Measurements from ENCODE around the gene KIF6. TPM values are rescaled to one million over a fixed set of nuclear protein-coding genes. Genes with fewer than 3 reads are reported as not detected.

Gene KIF6
- total and polyA plus RNA-seq, 2 donors (not counting 1 experiment from before 2014, with no cell fraction given) = not detected

- ChIA-PET CTCF (no interaction called here), POLR2A (no interaction called here)
- H3K27me3 Mint-ChIP-seq = peaks cover 8% of the 10 kb centered on the region
- H3K4me2 ChIP-seq (replicated peaks; ENCODE audit: low read depth, low read length, poor library complexity, severe bottlenecking) = no peak overlapping the region
- H3K4me1 Mint-ChIP-seq = no peaks in the 10 kb centered on the region
- no peak overlapping the region for H3K4me3 ChIP-seq (ENCODE audit: control extremely low read depth in 1 of 5, extremely low read depth in 1 of 5, insufficient read depth in 1 of 5, low read depth in 2 of 5, low read length in 4 of 5)
- no peak overlapping the region for H3K27ac Mint-ChIP-seq
- ATAC-seq (ENCODE audit: low read depth) (no peak), DNase-seq (no peak)
- H3K9me3 ChIP-seq (ENCODE audit: control extremely low read depth in 1 of 3, control insufficient read depth in 2 of 3, insufficient read depth in 1 of 3, low read length in 2 of 3) = no peaks in the 10 kb centered on the region
- H3K27ac ChIP-seq (ENCODE audit: low read length in 2 of 2) = no peak overlapping the region
- intact Hi-C loops (cut with micrococcal nuclease) = no loop called here
- H3K4me3 Mint-ChIP-seq = no peak overlapping the region
- no peaks in the 10 kb centered on the region for H3K9me3 Mint-ChIP-seq (ENCODE audit: insufficient read depth)
- no peaks in the 10 kb centered on the region for H3K4me1 ChIP-seq (ENCODE audit: control insufficient read depth in 2 of 2, insufficient read depth in 2 of 2, low read length in 2 of 2)
- H2AFZ ChIP-seq (ENCODE audit: insufficient read depth, low read depth, low read length, poor library complexity, severe bottlenecking) = no peak overlapping the region
- WGBS (ENCODE audit: insufficient coverage) = no CpG with 5 or more reads among the region's 4 CpGs
- TF ChIP-seq CTCF (IDR thresholded peaks at IDR 0.05) (no peak), EZH2 (IDR thresholded peaks at IDR 0.05; ENCODE audit: borderline replicate concordance, insufficient read depth, low read depth, low read length, poor library complexity, severe bottlenecking) (no peak)
- H3K36me3 ChIP-seq (replicated peaks in 1 of 2; ENCODE audit: control extremely low read depth in 1 of 2, control insufficient read depth in 1 of 2, extremely low read depth in 1 of 2, insufficient read depth in 2 of 2, low read length in 1 of 2) = no peaks in the 10 kb centered on the region
- no peaks in the 10 kb centered on the region for H4K20me1 ChIP-seq (ENCODE audit: control insufficient read depth, insufficient read depth, low read length, poor library complexity, severe bottlenecking)
- H3K79me2 ChIP-seq (ENCODE audit: control insufficient read depth, insufficient read depth, low read length) = no peaks in the 10 kb centered on the region
- H3K27me3 ChIP-seq (replicated peaks in 1 of 4; ENCODE audit: control extremely low read depth in 1 of 4, control insufficient read depth in 3 of 4, insufficient read depth in 4 of 4, low read length in 3 of 4) = no peaks in the 10 kb centered on the region
- H3K9ac ChIP-seq (ENCODE audit: low read length) = no peak overlapping the region
Measured at GRCh38 chr6:39696986-39697788, 28.0 kb downstream of the KIF6 start.

GRCh38 chr6:39695447-39695846 is 29.8 kb downstream of the KIF6 start:
- ChIA-PET CTCF (no interaction called here), POLR2A (no interaction called here)
- Histone ChIP-seq H3K4me2 (replicated peaks; ENCODE audit: low read depth, low read length, poor library complexity, severe bottlenecking) (no peak overlapping the region), H3K9ac (ENCODE audit: low read length) (no peak overlapping the region), H3K36me3 (replicated peaks in 1 of 2; ENCODE audit: control extremely low read depth in 1 of 2, control insufficient read depth in 1 of 2, extremely low read depth in 1 of 2, insufficient read depth in 2 of 2, low read length in 1 of 2) (no peaks in the 10 kb centered on the region), H3K4me1 (ENCODE audit: control insufficient read depth in 2 of 2, insufficient read depth in 2 of 2, low read length in 2 of 2) (no peaks in the 10 kb centered on the region), H3K27me3 (replicated peaks in 1 of 4; ENCODE audit: control extremely low read depth in 1 of 4, control insufficient read depth in 3 of 4, insufficient read depth in 4 of 4, low read length in 3 of 4) (no peaks in the 10 kb centered on the region), H3K9me3 (ENCODE audit: control extremely low read depth in 1 of 3, control insufficient read depth in 2 of 3, insufficient read depth in 1 of 3, low read length in 2 of 3) (no peaks in the 10 kb centered on the region), H3K27ac (ENCODE audit: low read length in 2 of 2) (no peak overlapping the region), H4K20me1 (ENCODE audit: control insufficient read depth, insufficient read depth, low read length, poor library complexity, severe bottlenecking) (no peaks in the 10 kb centered on the region), H2AFZ (ENCODE audit: insufficient read depth, low read depth, low read length, poor library complexity, severe bottlenecking) (no peak overlapping the region), H3K79me2 (ENCODE audit: control insufficient read depth, insufficient read depth, low read length) (no peaks in the 10 kb centered on the region), H3K4me3 (ENCODE audit: control extremely low read depth in 1 of 5, extremely low read depth in 1 of 5, insufficient read depth in 1 of 5, low read depth in 2 of 5, low read length in 4 of 5) (no peak overlapping the region)
- Mint-ChIP-seq H3K4me1 (no peaks in the 10 kb centered on the region), H3K27ac (no peak overlapping the region), H3K9me3 (ENCODE audit: insufficient read depth) (no peaks in the 10 kb centered on the region), H3K27me3 (peaks cover 3% of the 10 kb centered on the region), H3K4me3 (no peak overlapping the region)
- intact Hi-C loops (cut with micrococcal nuclease) = no loop called here
- no peak for DNase-seq
- TF ChIP-seq EZH2 (IDR thresholded peaks at IDR 0.05; ENCODE audit: borderline replicate concordance, insufficient read depth, low read depth, low read length, poor library complexity, severe bottlenecking) (no peak), CTCF (IDR thresholded peaks at IDR 0.05) (no peak)
- no peak for ATAC-seq (ENCODE audit: low read depth)

All from B cell (primary cell).